ENCODE measurements around the gene IFNA8. TPM values are rescaled to one million over a fixed set of nuclear protein-coding genes. Genes with fewer than 3 reads are reported as not detected.

IFNA8 gene
- total RNA-seq, 1 experiment from 2014 or later: not detected

DNA sequence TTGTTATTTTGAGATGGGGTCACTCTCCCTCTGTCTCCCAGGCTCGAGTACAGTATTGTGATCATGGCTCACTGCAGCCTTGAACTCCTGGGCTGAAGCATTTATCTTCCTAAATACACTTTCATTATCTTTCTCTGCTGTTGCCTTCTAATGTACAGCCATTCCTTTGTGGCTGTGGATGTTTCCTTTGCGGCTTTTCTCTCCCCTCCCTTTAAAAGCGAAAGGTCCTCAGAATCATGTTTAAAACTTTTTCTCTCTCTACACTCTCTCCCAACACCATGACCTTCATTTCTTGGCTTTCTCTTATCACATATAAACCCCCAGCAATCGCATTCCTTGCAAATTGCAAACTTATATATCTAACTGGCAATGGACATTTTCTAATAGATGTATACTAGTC, 25.3 kb upstream of the IFNA8 start:
- Histone ChIP-seq H3K27ac (ENCODE audit: low read length) (no peak overlapping the region), H3K36me3 (ENCODE audit: control insufficient read depth, insufficient read depth, low read length) (no peaks in the 10 kb centered on the region), H3K27me3 (ENCODE audit: control insufficient read depth, insufficient read depth, low read length) (no peaks in the 10 kb centered on the region), H3K4me3 (ENCODE audit: low read depth in 2 of 2, low read length in 2 of 2) (no peak overlapping the region), H3K4me1 (ENCODE audit: control insufficient read depth, insufficient read depth, low read length) (no peaks in the 10 kb centered on the region), H3K9me3 (ENCODE audit: control insufficient read depth, insufficient read depth, low read depth, low read length) (no peaks in the 10 kb centered on the region)
- ATAC-seq (no peak), DNase-seq (ENCODE audit: low read depth, low spot score) (no peak)
- POLR2A ChIA-PET: no interaction called here
- TF ChIP-seq TCF7L2 (IDR thresholded peaks at IDR 0.05; ENCODE audit: low read depth, low read length): no peak
- no peak for TF ChIP-seq CTCF (IDR thresholded peaks at IDR 0.05)
- TF ChIP-seq POLR2AphosphoS5 (IDR thresholded peaks at IDR 0.05; ENCODE audit: low read depth, low read length): no peak
- no peak for TF ChIP-seq REST (IDR thresholded peaks at IDR 0.05; ENCODE audit: insufficient read depth in 1 of 2, low read depth in 2 of 2, low read length in 1 of 2)
- TF ChIP-seq SIN3A (IDR thresholded peaks at IDR 0.05; ENCODE audit: borderline replicate concordance, insufficient read depth, low read depth, low read length): no peak
- BruUV-seq (replicated peaks): no TSS peak
- in situ Hi-C loops (cut with HindIII; ENCODE audit: low pct_unique_long_range_greater_than_20kb, low sequenced_read_pairs) (no loop called here), intact Hi-C loops (cut with micrococcal nuclease; ENCODE audit: unreplicated experiment) (no loop called here)
- CTCF ChIA-PET: no interaction called here

DNA sequence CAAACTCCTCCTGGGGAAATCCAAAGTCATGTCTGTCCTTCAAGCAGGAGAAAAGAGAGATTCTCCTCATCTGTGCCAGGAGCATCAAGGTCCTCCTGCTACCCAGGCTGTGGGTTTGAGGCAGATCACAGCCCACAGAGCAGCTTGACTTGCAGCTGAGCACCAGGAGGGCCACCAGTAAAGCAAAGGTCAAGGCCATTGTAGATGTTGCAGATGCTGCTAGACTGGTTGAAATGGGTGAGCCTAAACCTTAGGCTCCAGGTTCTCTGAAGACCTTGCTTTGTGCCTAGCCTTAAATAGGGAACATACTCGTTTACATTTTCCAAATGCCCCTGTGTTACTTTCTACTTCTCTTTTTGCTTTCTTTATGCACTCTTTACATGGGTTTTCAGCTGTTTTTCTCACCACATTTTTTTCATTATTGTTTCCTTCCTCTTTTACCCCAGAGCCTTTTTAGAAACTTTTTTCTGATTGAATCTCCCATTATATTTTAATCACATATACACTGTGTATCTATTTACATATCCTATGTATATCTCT, 23.7 kb upstream of the IFNA8 start, which contains the start of gene IFNA2:
Gene IFNA2 (minus strand): TSS at position 268 of the 540 bp plus-strand sequence. CDS start 69 bp downstream, at position 199.
- Histone ChIP-seq H3K9me3 (ENCODE audit: control insufficient read depth, insufficient read depth, low read depth, low read length) (no peaks in the 10 kb centered on the region), H3K27ac (ENCODE audit: low read length) (no peak within 1 kb of the TSS), H3K36me3 (ENCODE audit: control insufficient read depth, insufficient read depth, low read length) (no peaks in the 10 kb centered on the region), H3K27me3 (ENCODE audit: control insufficient read depth, insufficient read depth, low read length) (no peaks in the 10 kb centered on the region), H3K4me1 (ENCODE audit: control insufficient read depth, insufficient read depth, low read length) (no peaks in the 10 kb centered on the region), H3K4me3 (ENCODE audit: low read depth in 2 of 2, low read length in 2 of 2) (no peak within 1 kb of the TSS)
- intact Hi-C loops (cut with micrococcal nuclease; ENCODE audit: unreplicated experiment) (no loop called here), in situ Hi-C loops (cut with HindIII; ENCODE audit: low pct_unique_long_range_greater_than_20kb, low sequenced_read_pairs) (no loop called here)
- ChIA-PET POLR2A (no interaction called here), CTCF (no interaction called here)
- no TSS peak for BruUV-seq (replicated peaks)
- ATAC-seq: no peak
- no peak for DNase-seq (ENCODE audit: low read depth, low spot score)
- TF ChIP-seq SIN3A (IDR thresholded peaks at IDR 0.05; ENCODE audit: borderline replicate concordance, insufficient read depth, low read depth, low read length) (no peak), TCF7L2 (IDR thresholded peaks at IDR 0.05; ENCODE audit: low read depth, low read length) (no peak), CTCF (IDR thresholded peaks at IDR 0.05) (no peak), POLR2AphosphoS5 (IDR thresholded peaks at IDR 0.05; ENCODE audit: low read depth, low read length) (no peak), REST (IDR thresholded peaks at IDR 0.05; ENCODE audit: insufficient read depth in 1 of 2, low read depth in 2 of 2, low read length in 1 of 2) (no peak)

Measured in Panc1 (cell line).